ENCODE data around the gene RBMS3. TPM values are rescaled to one million over a fixed set of nuclear protein-coding genes. Genes with fewer than 3 reads are reported as not detected.

RBMS3 gene
- total RNA-seq, 4 donors from 2014 or later, result 51.5 to 76.0 (median 66.6) TPM

DNA sequence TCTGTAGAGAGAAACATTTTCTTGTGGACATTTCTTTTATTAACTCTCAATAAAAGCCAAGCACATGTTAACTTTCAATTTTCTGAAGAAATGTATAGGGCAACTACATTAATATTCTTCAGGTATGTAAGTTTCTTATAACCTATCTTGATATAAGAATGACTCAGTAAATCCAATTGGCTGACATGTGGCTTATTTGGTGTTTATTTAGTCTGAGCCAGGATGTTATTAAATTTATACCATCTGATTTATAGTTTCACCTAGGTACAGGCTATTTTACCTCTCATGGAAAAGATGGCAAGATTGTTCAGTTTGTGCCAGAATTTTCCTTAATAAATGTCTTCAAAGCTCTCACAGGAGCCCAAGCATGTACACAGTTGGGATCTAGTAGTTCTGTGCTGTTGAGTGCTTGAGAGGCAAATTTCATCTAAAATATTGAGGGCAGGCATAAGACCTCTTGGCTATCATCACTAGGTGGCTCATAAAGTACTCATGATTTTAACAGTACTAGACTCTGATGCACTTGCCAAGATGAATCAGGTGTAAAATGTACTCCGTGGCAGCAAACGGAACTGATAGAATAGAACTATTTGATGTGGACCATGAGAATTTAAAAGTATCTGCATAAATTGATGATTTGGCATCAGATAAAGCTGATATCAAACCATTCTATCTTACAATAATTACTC, 631.9 kb downstream of the RBMS3 start:
- Histone ChIP-seq H3K27me3 (no peaks in the 10 kb centered on the region), H3K4me1 (peaks cover 0 to 6% (median 2%) of the 10 kb centered on the region in 3 donors), H3K27ac (no peak overlapping the region), H3K36me3 (no peaks in the 10 kb centered on the region), H3K9me3 (no peaks in the 10 kb centered on the region), H3K4me3 (no peak overlapping the region)
- no peak for TF ChIP-seq CTCF (IDR thresholded peaks at IDR 0.05)
- TF ChIP-seq EP300 (IDR thresholded peaks at IDR 0.05), result no peak
- no peak for TF ChIP-seq POLR2AphosphoS5 (IDR thresholded peaks at IDR 0.05)
- no peak for TF ChIP-seq POLR2A (IDR thresholded peaks at IDR 0.05)
- ATAC-seq, result no peak
- 73 to 89% methylated on average over 2 of the region's 2 CpGs for WGBS, 2 donors (ENCODE audit: low coverage in 1 of 2)

- Histone ChIP-seq H3K9me3 (no peaks in the 10 kb centered on the region), H3K27ac (no peak overlapping the region), H3K36me3 (no peaks in the 10 kb centered on the region), H3K27me3 (no peaks in the 10 kb centered on the region), H3K4me1 (no peaks in the 10 kb centered on the region), H3K4me3 (no peak overlapping the region)
- no peak for ATAC-seq
- no peak for TF ChIP-seq POLR2AphosphoS5 (IDR thresholded peaks at IDR 0.05)
- TF ChIP-seq CTCF (IDR thresholded peaks at IDR 0.05), result no peak
- no peak for TF ChIP-seq POLR2A (IDR thresholded peaks at IDR 0.05)
- no peak for TF ChIP-seq EP300 (IDR thresholded peaks at IDR 0.05)
- 30 to 45% methylated on average over 3 of the region's 3 CpGs for WGBS, 2 donors (ENCODE audit: low coverage in 1 of 2)
Measured at GRCh38 chr3:29914861-29915524, 634.1 kb downstream of the RBMS3 start.

- WGBS, 2 donors (ENCODE audit: low coverage in 1 of 2), result 63 to 85% methylated on average over 1 of the region's 1 CpG
- H3K9me3 ChIP-seq, result no peaks in the 10 kb centered on the region
- H3K27ac ChIP-seq, result no peak overlapping the region
- TF ChIP-seq POLR2A (IDR thresholded peaks at IDR 0.05) (no peak), POLR2AphosphoS5 (IDR thresholded peaks at IDR 0.05) (no peak), EP300 (IDR thresholded peaks at IDR 0.05) (no peak), CTCF (IDR thresholded peaks at IDR 0.05) (no peak)
- ATAC-seq, result no peak
- H3K36me3 ChIP-seq, result no peaks in the 10 kb centered on the region
- no peak overlapping the region for H3K4me3 ChIP-seq
- no peaks in the 10 kb centered on the region for H3K27me3 ChIP-seq
- H3K4me1 ChIP-seq, result no peaks in the 10 kb centered on the region
Measured at GRCh38 chr3:29919571-29919970, 638.7 kb downstream of the RBMS3 start.

DNA sequence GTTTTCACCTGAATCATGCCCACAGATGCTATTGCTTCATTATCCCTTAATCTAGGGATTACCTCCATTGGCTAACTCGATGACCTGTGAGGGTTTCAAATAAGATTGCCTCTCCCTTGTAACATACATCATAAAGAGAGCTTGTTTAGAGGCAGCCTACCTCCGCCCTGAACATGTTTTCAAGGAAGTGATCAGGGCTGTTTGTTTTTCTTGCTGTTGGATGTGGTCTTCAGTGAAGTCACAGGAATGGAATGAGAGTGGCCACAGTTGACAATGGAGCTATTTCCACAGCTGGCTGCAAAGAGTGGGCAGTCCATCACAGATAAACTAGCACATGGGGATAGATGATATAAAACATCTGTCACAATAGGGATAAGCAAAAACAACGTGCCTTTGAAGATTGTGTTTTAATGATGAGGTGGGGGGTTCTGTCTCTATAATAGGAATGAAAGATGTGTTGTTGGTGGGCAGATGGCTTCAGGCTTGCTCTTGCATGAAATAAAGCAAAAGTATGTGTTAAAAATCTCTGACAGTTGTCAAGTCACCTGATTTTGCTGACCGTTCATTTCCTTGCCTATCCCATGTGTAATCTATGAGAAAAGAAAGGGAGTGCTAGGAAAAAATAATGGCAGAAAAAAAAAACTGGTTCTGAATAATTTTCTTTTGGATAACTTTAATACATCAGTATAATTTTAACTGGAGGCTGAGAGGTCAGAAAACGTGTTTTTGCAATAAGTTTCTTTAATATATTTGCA, 642.3 kb downstream of the RBMS3 start:
- TF ChIP-seq POLR2AphosphoS5 (IDR thresholded peaks at IDR 0.05) (no peak), EP300 (IDR thresholded peaks at IDR 0.05) (no peak), CTCF (IDR thresholded peaks at IDR 0.05) (no peak), POLR2A (IDR thresholded peaks at IDR 0.05) (no peak)
- H3K27ac ChIP-seq, result no peak overlapping the region
- WGBS, 2 donors (ENCODE audit: low coverage in 1 of 2), result 46 to 48% methylated on average over 4 to 5 of the region's 5 CpGs
- no peaks in the 10 kb centered on the region for H3K27me3 ChIP-seq
- no peak overlapping the region for H3K4me3 ChIP-seq
- H3K36me3 ChIP-seq, result no peaks in the 10 kb centered on the region
- no peaks in the 10 kb centered on the region for H3K9me3 ChIP-seq
- no peaks in the 10 kb centered on the region for H3K4me1 ChIP-seq
- ATAC-seq, result peak; percentile 87
